Fibroblast of mammary gland (primary cell): ENCODE results near the gene RNU11.
A peak's percentile ranks its signal among the peaks of the same experiment; 100 is the strongest.

Experiments
- DNase-seq: peaks from one replicate; pipeline ENCODE4 v3.0.0-alpha.2; 2010; ENCODE audit warnings: low read depth
- H3K4me3 ChIP-seq: 2 replicates; pipeline ENCODE4 v1.5.1; 2011; ENCODE audit warnings: low read depth, mild to moderate bottlenecking, low read length, moderate library complexity; ENCODE audit not compliant: control insufficient read depth
- CTCF ChIP-seq: conservative IDR thresholded peaks from 2 replicates; pipeline ENCODE4 v1.5.1; 2011; ENCODE audit warnings: low read depth, low read length, inconsistent platforms; ENCODE audit not compliant: control insufficient read depth, insufficient read depth

RNU11 gene

GRCh38 chr1:28613175-28613574 lies 35.2 kb upstream of the RNU11 start:
- no peak for TF ChIP-seq CTCF
- DNase-seq, result no peak
- H3K4me3 ChIP-seq, result no peak overlapping the region

- H3K4me3 ChIP-seq, result no peak overlapping the region
- DNase-seq, result no peak
- no peak for TF ChIP-seq CTCF
These were observed 16.7 kb upstream of the RNU11 start for GRCh38 chr1:28631713-28632112.

- no peak for DNase-seq
- H3K4me3 ChIP-seq, result no peak overlapping the region
- TF ChIP-seq CTCF, result no peak
These were observed 15.8 kb upstream of the RNU11 start for GRCh38 chr1:28632560-28632959.

DNA sequence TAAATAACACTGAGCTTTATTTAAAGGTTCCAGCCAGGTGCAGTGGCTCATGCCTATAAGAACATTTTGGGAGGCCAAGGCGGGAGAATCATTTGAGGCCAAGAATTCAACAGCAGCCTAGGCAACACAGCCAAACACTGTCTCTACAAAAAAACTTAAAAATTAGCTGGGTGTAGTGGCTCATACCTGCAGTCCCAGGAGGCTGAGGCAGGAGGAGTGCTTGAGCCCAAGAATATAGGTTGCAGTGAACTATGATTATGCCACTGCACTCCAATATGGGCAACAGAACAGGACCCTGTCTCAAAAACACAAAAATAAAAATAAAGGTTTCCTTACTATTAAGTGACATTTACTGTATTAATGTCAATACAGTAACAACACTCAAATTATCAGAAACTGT lies 7.6 kb upstream of the RNU11 start:
- H3K4me3 ChIP-seq, result no peak overlapping the region
- TF ChIP-seq CTCF, result peak; percentile 30
- peak; percentile 21 for DNase-seq

GRCh38 chr1:28642056-28642846 lies 6.1 kb upstream of the RNU11 start:
- DNase-seq, result peak; percentile 5
- TF ChIP-seq CTCF, result no peak
- H3K4me3 ChIP-seq, result peak overlapping the region; percentile 97

DNA sequence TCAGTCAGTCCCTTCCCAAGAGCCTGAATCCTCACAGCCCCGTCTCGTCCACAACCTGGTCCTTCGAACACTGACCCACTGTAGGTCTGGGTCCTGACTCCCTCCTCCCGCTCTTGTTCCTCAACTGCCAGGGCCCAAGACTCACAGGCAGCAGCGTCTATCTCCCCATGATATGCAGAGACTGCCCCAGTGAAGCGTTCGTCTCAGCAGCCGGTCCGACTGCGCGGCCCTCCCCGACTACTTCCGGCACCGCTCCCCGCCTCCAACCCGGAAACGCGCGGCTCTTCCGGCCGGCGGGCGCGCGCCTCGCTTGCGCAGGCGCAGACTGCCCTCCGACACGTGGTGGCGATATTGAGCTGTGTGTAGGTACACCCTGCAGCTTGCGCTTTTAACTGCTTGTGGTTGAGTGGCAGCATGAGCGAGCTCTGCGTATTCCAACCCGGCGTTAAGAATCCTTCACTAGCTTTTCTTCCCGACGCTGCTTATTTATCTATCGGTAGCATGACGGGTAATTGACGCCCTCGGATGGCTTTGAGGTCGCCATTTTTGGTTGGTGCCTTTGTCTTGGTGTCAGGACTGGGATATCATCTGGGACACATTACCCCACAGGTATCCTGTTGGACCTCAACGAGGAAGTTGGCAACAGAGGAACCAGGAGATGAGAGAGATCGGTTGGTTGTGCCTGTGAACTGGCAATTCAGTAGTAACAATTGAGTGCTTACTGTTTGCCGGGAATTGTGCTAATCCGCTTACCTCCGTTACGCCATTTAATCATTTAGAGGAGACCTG lies 5.4 kb upstream of the RNU11 start, which contains the start of gene TAF12:
Gene TAF12 (minus strand): TSS at position 221 of the 789 bp plus-strand sequence. CDS start 20,986 bp downstream, outside the sequence.
- DNase-seq, result peak; percentile 92
- no peak for TF ChIP-seq CTCF
- peak within 1 kb of the TSS; percentile 97 for H3K4me3 ChIP-seq
